ENCODE data around the gene DOCK3.
A peak's percentile ranks its signal among the peaks of the same experiment; 100 is the strongest.
"Not testable (repeated sequence)": the region's sequence is repeated elsewhere in the genome, so short reads cannot be mapped to it uniquely, and the experiment has no call there.

Gene DOCK3

GRCh38 chr3:50994537-50994936 is 319.8 kb downstream of the DOCK3 start:
- DNase-seq = no peak

- no peak for DNase-seq
These were observed 320.5 kb downstream of the DOCK3 start for GRCh38 chr3:50995085-50995824.

GRCh38 chr3:51002495-51002894 is 327.8 kb downstream of the DOCK3 start:
- no peak for DNase-seq

- DNase-seq = no peak
These were observed 329.5 kb downstream of the DOCK3 start for GRCh38 chr3:51004235-51004634.

- DNase-seq = no peak
These were observed 349.4 kb downstream of the DOCK3 start for GRCh38 chr3:51024121-51024520.

GRCh38 chr3:51024765-51025632 is 350.3 kb downstream of the DOCK3 start:
- peak; percentile 82 for DNase-seq

- no peak for DNase-seq
These were observed 356.9 kb downstream of the DOCK3 start for GRCh38 chr3:51031666-51032065.

GRCh38 chr3:51035630-51036029 is 360.9 kb downstream of the DOCK3 start:
- DNase-seq = no peak

- DNase-seq = peak; percentile 39
These were observed 370.3 kb downstream of the DOCK3 start for GRCh38 chr3:51044982-51045381.

GRCh38 chr3:51052562-51052961 is 377.8 kb downstream of the DOCK3 start:
- DNase-seq = no peak

- DNase-seq = no peak
These were observed 382.4 kb downstream of the DOCK3 start for GRCh38 chr3:51057121-51057520.

- peak; percentile 82 for DNase-seq
These were observed 388.3 kb downstream of the DOCK3 start for GRCh38 chr3:51063053-51063452.

GRCh38 chr3:51075221-51075775 is 400.6 kb downstream of the DOCK3 start:
- no peak for DNase-seq

GRCh38 chr3:51082363-51082762 is 407.6 kb downstream of the DOCK3 start:
- no peak for DNase-seq

GRCh38 chr3:51083490-51083889 is 408.8 kb downstream of the DOCK3 start:
- no peak for DNase-seq

GRCh38 chr3:51092141-51092540 is 417.4 kb downstream of the DOCK3 start:
- not testable (repeated sequence) for DNase-seq

- not testable (repeated sequence) for DNase-seq
These were observed 420.1 kb downstream of the DOCK3 start for GRCh38 chr3:51094838-51095237.

- no peak for DNase-seq
These were observed 425.2 kb downstream of the DOCK3 start for GRCh38 chr3:51099794-51100535.

- DNase-seq = no peak
These were observed 425.8 kb downstream of the DOCK3 start for GRCh38 chr3:51100536-51100851.

GRCh38 chr3:51102396-51102795 is 427.7 kb downstream of the DOCK3 start:
- DNase-seq = no peak

GRCh38 chr3:51106242-51106876 is 431.6 kb downstream of the DOCK3 start:
- DNase-seq = no peak

GRCh38 chr3:51110586-51110985 is 435.9 kb downstream of the DOCK3 start:
- no peak for DNase-seq

- DNase-seq = no peak
These were observed 448.2 kb downstream of the DOCK3 start for GRCh38 chr3:51122944-51123343.
